Peyer's patch (tissue), 4 donors: ENCODE results near the gene TFDP1.

ENCODE experiments used
- POLR2A ChIP-seq, 2 donors: fragments of 450-650 bp; IDR thresholded peaks; one replicate each; pipeline ENCODE4 v1.5.1; 2017; ENCODE audit warnings: antibody characterized with exemption in 2 of 2, mild to moderate bottlenecking in 2 of 2, moderate library complexity in 2 of 2
- TF ChIP-seq, protein P1 (sequence below), 6 experiments: fragments of 450-650 bp in 4 of 6; fragments of 200-600 bp in 2 of 6; sonication (generic) in 1 of 6; IDR thresholded peaks; one replicate each; pipeline ENCODE4 v1.5.1; 2017 to 2019; ENCODE audit warnings: antibody characterized with exemption in 6 of 6, mild to moderate bottlenecking in 3 of 6, moderate library complexity in 1 of 6

DNA sequence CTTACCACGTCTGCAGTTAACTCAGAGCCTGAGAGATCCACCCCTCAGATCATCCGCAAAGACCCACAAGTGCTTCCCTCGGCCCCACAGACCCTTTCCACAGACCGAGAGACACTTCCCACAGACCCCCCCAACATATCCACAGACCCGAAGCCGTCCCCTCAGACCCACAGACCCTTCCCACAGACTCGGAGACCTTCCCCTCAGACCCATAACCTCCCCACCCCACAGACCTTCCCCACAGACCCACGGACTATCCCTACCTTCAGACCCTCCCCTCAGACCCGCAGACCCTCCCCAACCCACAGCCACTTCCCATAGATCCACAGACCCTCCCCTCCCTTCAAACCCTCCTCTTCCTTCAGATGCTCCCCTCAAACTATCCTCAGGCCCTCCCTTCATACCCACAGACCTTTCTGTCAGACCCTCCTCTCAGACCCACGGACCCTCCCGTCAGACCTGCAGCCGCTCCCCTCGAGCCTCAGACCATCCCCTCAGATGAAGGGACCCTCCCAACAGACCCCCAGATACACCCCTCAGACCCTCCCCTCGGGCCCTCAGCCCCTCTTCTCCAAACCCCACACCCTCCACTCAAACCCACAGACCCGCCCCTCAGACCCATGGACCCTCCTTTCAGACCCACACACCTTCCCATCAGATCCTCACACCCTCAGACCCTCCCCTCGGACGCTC, 20.1 kb upstream of the TFDP1 start:
- TF ChIP-seq, protein P1, sequence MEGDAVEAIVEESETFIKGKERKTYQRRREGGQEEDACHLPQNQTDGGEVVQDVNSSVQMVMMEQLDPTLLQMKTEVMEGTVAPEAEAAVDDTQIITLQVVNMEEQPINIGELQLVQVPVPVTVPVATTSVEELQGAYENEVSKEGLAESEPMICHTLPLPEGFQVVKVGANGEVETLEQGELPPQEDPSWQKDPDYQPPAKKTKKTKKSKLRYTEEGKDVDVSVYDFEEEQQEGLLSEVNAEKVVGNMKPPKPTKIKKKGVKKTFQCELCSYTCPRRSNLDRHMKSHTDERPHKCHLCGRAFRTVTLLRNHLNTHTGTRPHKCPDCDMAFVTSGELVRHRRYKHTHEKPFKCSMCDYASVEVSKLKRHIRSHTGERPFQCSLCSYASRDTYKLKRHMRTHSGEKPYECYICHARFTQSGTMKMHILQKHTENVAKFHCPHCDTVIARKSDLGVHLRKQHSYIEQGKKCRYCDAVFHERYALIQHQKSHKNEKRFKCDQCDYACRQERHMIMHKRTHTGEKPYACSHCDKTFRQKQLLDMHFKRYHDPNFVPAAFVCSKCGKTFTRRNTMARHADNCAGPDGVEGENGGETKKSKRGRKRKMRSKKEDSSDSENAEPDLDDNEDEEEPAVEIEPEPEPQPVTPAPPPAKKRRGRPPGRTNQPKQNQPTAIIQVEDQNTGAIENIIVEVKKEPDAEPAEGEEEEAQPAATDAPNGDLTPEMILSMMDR (IDR thresholded peaks at IDR 0.05) = no peak
- no peak for TF ChIP-seq POLR2A (IDR thresholded peaks at IDR 0.05)
